ENCODE data around the gene UNC50.

The UNC50 gene

GRCh38 chr2:98572211-98572610 is 36.2 kb upstream of the UNC50 start:
- Histone ChIP-seq H3K27ac (no peak overlapping the region), H3K4me2 (no peak overlapping the region), H3K4me3 (IDR thresholded peaks at IDR 0.05; ENCODE audit: insufficient read depth, low read depth, low read length) (no peak overlapping the region), H3K36me3 (ENCODE audit: insufficient read depth) (no peaks in the 10 kb centered on the region), H2AFZ (ENCODE audit: low read depth) (no peak overlapping the region), H3K79me2 (ENCODE audit: insufficient read depth, low read depth) (no peaks in the 10 kb centered on the region), H3K4me1 (ENCODE audit: low read depth, poor library complexity, severe bottlenecking) (no peaks in the 10 kb centered on the region), H3K9ac (no peak overlapping the region), H4K20me1 (ENCODE audit: insufficient read depth) (no peaks in the 10 kb centered on the region), H3K27me3 (ENCODE audit: insufficient read depth, low read depth) (no peaks in the 10 kb centered on the region)
- TF ChIP-seq CTCF (conservative IDR thresholded peaks at IDR 0.05; ENCODE audit: low read depth, low read length), result no peak

GRCh38 chr2:98572676-98573075 is 35.7 kb upstream of the UNC50 start:
- no peaks in the 10 kb centered on the region for H3K36me3 ChIP-seq (ENCODE audit: insufficient read depth)

GRCh38 chr2:98573426-98573825 is 35.0 kb upstream of the UNC50 start:
- Histone ChIP-seq H3K27me3 (ENCODE audit: insufficient read depth, low read depth) (no peaks in the 10 kb centered on the region), H3K9ac (no peak overlapping the region), H4K20me1 (ENCODE audit: insufficient read depth) (no peaks in the 10 kb centered on the region), H2AFZ (ENCODE audit: low read depth) (no peak overlapping the region), H3K79me2 (ENCODE audit: insufficient read depth, low read depth) (no peaks in the 10 kb centered on the region), H3K36me3 (ENCODE audit: insufficient read depth) (no peaks in the 10 kb centered on the region), H3K4me3 (IDR thresholded peaks at IDR 0.05; ENCODE audit: insufficient read depth, low read depth, low read length) (no peak overlapping the region), H3K27ac (no peak overlapping the region), H3K4me2 (no peak overlapping the region), H3K4me1 (ENCODE audit: low read depth, poor library complexity, severe bottlenecking) (no peaks in the 10 kb centered on the region)
- no peak for TF ChIP-seq CTCF (conservative IDR thresholded peaks at IDR 0.05; ENCODE audit: low read depth, low read length)

More at GRCh38 chr2:98572676-98573075, 35.7 kb upstream of the UNC50 start:
- no peak for TF ChIP-seq CTCF (conservative IDR thresholded peaks at IDR 0.05; ENCODE audit: low read depth, low read length)
- Histone ChIP-seq H3K4me2 (no peak overlapping the region), H2AFZ (ENCODE audit: low read depth) (no peak overlapping the region), H3K9ac (no peak overlapping the region), H3K4me3 (IDR thresholded peaks at IDR 0.05; ENCODE audit: insufficient read depth, low read depth, low read length) (no peak overlapping the region), H3K4me1 (ENCODE audit: low read depth, poor library complexity, severe bottlenecking) (no peaks in the 10 kb centered on the region), H4K20me1 (ENCODE audit: insufficient read depth) (no peaks in the 10 kb centered on the region), H3K27me3 (ENCODE audit: insufficient read depth, low read depth) (no peaks in the 10 kb centered on the region), H3K27ac (no peak overlapping the region), H3K79me2 (ENCODE audit: insufficient read depth, low read depth) (no peaks in the 10 kb centered on the region)

- H3K27me3 ChIP-seq (ENCODE audit: insufficient read depth, low read depth), result no peaks in the 10 kb centered on the region
- H4K20me1 ChIP-seq (ENCODE audit: insufficient read depth), result no peaks in the 10 kb centered on the region
- H3K4me1 ChIP-seq (ENCODE audit: low read depth, poor library complexity, severe bottlenecking), result no peaks in the 10 kb centered on the region
- no peak overlapping the region for H3K4me2 ChIP-seq
- H3K79me2 ChIP-seq (ENCODE audit: insufficient read depth, low read depth), result no peaks in the 10 kb centered on the region
- no peak overlapping the region for H3K27ac ChIP-seq
- H3K4me3 ChIP-seq (IDR thresholded peaks at IDR 0.05; ENCODE audit: insufficient read depth, low read depth, low read length), result no peak overlapping the region
- H3K36me3 ChIP-seq (ENCODE audit: insufficient read depth), result no peaks in the 10 kb centered on the region
- no peak overlapping the region for H2AFZ ChIP-seq (ENCODE audit: low read depth)
- TF ChIP-seq CTCF (conservative IDR thresholded peaks at IDR 0.05; ENCODE audit: low read depth, low read length), result no peak
- H3K9ac ChIP-seq, result no peak overlapping the region
These were observed 31.6 kb upstream of the UNC50 start for GRCh38 chr2:98576666-98577312.

Measured in KMS-11 (cell line).